ENCODE data around the gene RHOU.

Gene RHOU

GRCh38 chr1:228785366-228786330 lies 50.4 kb downstream of the RHOU start:
- no peak for DNase-seq

GRCh38 chr1:228786361-228787129 lies 51.3 kb downstream of the RHOU start:
- DNase-seq, result no peak

- no peak for DNase-seq
These were observed 56.5 kb downstream of the RHOU start for GRCh38 chr1:228791791-228792190.

- DNase-seq, result no peak
These were observed 57.3 kb downstream of the RHOU start for GRCh38 chr1:228792601-228793000.

GRCh38 chr1:228793032-228793431 lies 57.8 kb downstream of the RHOU start:
- DNase-seq, result no peak

- DNase-seq, result no peak
These were observed 58.9 kb downstream of the RHOU start for GRCh38 chr1:228794173-228794572.

- no peak for DNase-seq
These were observed 59.5 kb downstream of the RHOU start for GRCh38 chr1:228794810-228795209.

GRCh38 chr1:228795596-228795995 lies 60.3 kb downstream of the RHOU start:
- DNase-seq, result no peak
